CD4-positive, CD25-positive, alpha-beta regulatory T cell (primary cell): Measurements from ENCODE around the gene KAT6B. TPM values are rescaled to one million over a fixed set of nuclear protein-coding genes. Genes with fewer than 3 reads are reported as not detected.

Source experiments
- ATAC-seq, 2 donors: fragments of 150-1000 bp; cut with Tn5 transposase; one replicate each; pipeline ENCODE4 v1.10.0; 2021; ENCODE audit warnings: low read depth in 2 of 2, moderate number of reproducible peaks in 2 of 2, moderate library complexity in 1 of 2
- DNase-seq, 3 donors: peaks; one replicate each; pipeline versions ENCODE4 v3.0.0 to v3.0.0-alpha.2; 2012 to 2022; ENCODE audit warnings: mixed read lengths in 1 of 3
- H3K27ac ChIP-seq: one replicate; pipeline ENCODE4 v1.7.0; 2013; ENCODE audit warnings: mild to moderate bottlenecking, low read length; ENCODE audit not compliant: insufficient read depth, poor library complexity, severe bottlenecking
- H3K27me3 ChIP-seq: one replicate; pipeline ENCODE4 v1.7.0; 2013; ENCODE audit warnings: low read length; ENCODE audit not compliant: control insufficient read depth, insufficient read depth
- H3K36me3 ChIP-seq: one replicate; pipeline ENCODE4 v1.7.0; 2013; ENCODE audit warnings: mild to moderate bottlenecking, low read length, moderate library complexity; ENCODE audit not compliant: control insufficient read depth, insufficient read depth
- H3K4me1 ChIP-seq: 2 replicates; pipeline ENCODE4 v1.7.0; 2013; ENCODE audit warnings: mild to moderate bottlenecking, low read length; ENCODE audit not compliant: insufficient read depth, control insufficient read depth, poor library complexity, severe bottlenecking
- H3K4me3 ChIP-seq: one replicate; pipeline ENCODE4 v1.7.0; 2013; ENCODE audit warnings: low read depth, mild to moderate bottlenecking, low read length, moderate library complexity
- H3K9me3 ChIP-seq, 2 experiments: 1 replicate in 1 of 2; 2 replicates in 1 of 2; pipeline ENCODE4 v1.7.0; 2013; ENCODE audit warnings: low read length in 2 of 2, mild to moderate bottlenecking in 1 of 2, moderate library complexity in 1 of 2; ENCODE audit not compliant: control insufficient read depth in 2 of 2
- H3K27ac Mint-ChIP-seq, 3 donors: one replicate each; pipeline ENCODE4 v1.8.0; 2020 to 2022; ENCODE audit warnings: mild to moderate bottlenecking in 3 of 3, mixed read lengths in 3 of 3, moderate library complexity in 2 of 3
- H3K27me3 Mint-ChIP-seq: one replicate; pipeline ENCODE4 v1.8.0; 2022; ENCODE audit warnings: mild to moderate bottlenecking, mixed read lengths
- H3K36me3 Mint-ChIP-seq: one replicate; pipeline ENCODE4 v1.8.0; 2020; ENCODE audit warnings: mixed read lengths
- H3K4me1 Mint-ChIP-seq, 4 donors: one replicate each; pipeline ENCODE4 v1.8.0; 2020 to 2022; ENCODE audit warnings: mixed read lengths in 4 of 4, mild to moderate bottlenecking in 1 of 4
- H3K4me3 Mint-ChIP-seq, 4 donors: one replicate each; pipeline ENCODE4 v1.8.0; 2020 to 2022; ENCODE audit warnings: mild to moderate bottlenecking in 4 of 4, mixed read lengths in 4 of 4, moderate library complexity in 3 of 4
- H3K9me3 Mint-ChIP-seq, 7 donors: one replicate each; pipeline ENCODE4 v1.8.0; 2020 to 2022; ENCODE audit warnings: mixed read lengths in 7 of 7, mild to moderate bottlenecking in 3 of 7, moderate library complexity in 2 of 7
- polyA plus RNA-seq, 4 donors: library from polyadenylated mRNA; unstranded; fragments of 300-500 nt; fragmentation: Illumina TruSeq; gene quantifications; one replicate each; pipeline ENCODE4 v1.2.3, GENCODE V29; 2021
- total RNA-seq: library from RNA; stranded (reverse); gene quantifications from one replicate; pipeline ENCODE4 v1.2.3, GENCODE V29; 2022

KAT6B gene
- total and polyA plus RNA-seq, 5 donors from 2014 or later = 14.5 to 67.1 (median 16.6) TPM

- H3K4me1 Mint-ChIP-seq = peaks cover 23 to 66% (median 39%) of the 10 kb centered on the region in 4 donors
- Histone ChIP-seq H3K27me3 (no peaks in the 10 kb centered on the region), H3K27ac (no peak overlapping the region), H3K4me1 (peaks cover 16% of the 10 kb centered on the region), H3K9me3 (no peaks in the 10 kb centered on the region), H3K36me3 (no peaks in the 10 kb centered on the region), H3K4me3 (peak overlapping the region; percentile 17)
- peak overlapping the region; percentile 8 to 86 (median 42) for H3K27ac Mint-ChIP-seq
- H3K36me3 Mint-ChIP-seq = peaks cover 3% of the 10 kb centered on the region
- no peaks in the 10 kb centered on the region for H3K27me3 Mint-ChIP-seq
- ATAC-seq (no peak), DNase-seq (no peak)
- H3K9me3 Mint-ChIP-seq = no peaks in the 10 kb centered on the region
- peak overlapping the region in 2 of 4 donors; percentile 9 to 40 for H3K4me3 Mint-ChIP-seq
These were observed 25.4 kb downstream of the KAT6B start for GRCh38 chr10:74851831-74852230.

DNA sequence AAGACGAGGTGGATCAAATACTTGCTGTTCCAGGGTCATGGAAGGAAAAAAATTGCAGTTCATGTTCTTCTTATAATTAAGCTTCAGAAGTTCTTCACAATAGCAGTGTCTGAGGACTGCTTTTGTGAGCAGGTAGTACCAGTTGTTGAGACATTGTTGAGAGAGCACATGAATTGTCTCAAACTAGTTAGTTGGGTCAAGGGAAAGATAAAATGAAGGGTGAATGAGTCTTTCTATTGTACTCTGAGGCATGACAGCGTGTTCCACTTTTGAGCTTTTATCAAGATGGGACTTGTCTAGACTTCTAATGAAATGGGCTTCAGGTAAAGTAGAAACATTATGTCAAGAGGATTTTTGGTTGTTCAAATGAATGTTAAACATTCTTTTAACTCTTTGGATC is 26.0 kb downstream of the KAT6B start:
- Histone ChIP-seq H3K27me3 (no peaks in the 10 kb centered on the region), H3K4me1 (peaks cover 16% of the 10 kb centered on the region), H3K27ac (no peak overlapping the region), H3K36me3 (no peaks in the 10 kb centered on the region), H3K9me3 (no peaks in the 10 kb centered on the region), H3K4me3 (peak overlapping the region; percentile 17)
- ATAC-seq (no peak), DNase-seq (no peak)
- Mint-ChIP-seq H3K4me3 (peak overlapping the region in 2 of 4 donors; percentile 40 to 59), H3K9me3 (no peaks in the 10 kb centered on the region), H3K4me1 (peaks cover 20 to 69% (median 41%) of the 10 kb centered on the region in 4 donors), H3K36me3 (peaks cover 6% of the 10 kb centered on the region), H3K27ac (peak overlapping the region; percentile 8 to 42 (median 28)), H3K27me3 (no peaks in the 10 kb centered on the region)

DNA sequence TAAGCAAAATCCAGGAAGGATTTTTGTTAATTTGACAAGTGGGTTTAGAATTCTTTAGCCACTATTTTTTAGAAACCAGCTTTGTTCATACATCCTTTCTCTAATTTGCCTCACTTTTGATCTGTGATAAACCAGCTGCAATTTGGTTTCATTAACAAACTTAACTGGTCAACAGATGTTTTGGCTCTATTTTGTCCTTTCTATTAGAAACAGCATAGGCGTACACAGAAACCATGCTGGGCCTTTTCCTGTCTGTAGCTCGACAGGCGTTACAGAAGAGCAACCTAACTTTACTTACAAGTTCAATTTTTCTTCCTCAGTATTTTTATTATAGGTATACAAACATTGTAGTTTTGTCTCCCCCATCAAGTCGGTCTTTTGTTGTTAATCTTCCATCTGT is 28.2 kb downstream of the KAT6B start:
- peak overlapping the region; percentile 48 to 72 (median 57) for H3K27ac Mint-ChIP-seq
- peak overlapping the region in 3 of 4 donors; percentile 2 to 63 (median 37) for H3K4me3 Mint-ChIP-seq
- peaks cover 7% of the 10 kb centered on the region for H3K36me3 Mint-ChIP-seq
- Histone ChIP-seq H3K4me1 (peaks cover 16% of the 10 kb centered on the region), H3K36me3 (no peaks in the 10 kb centered on the region), H3K27me3 (no peaks in the 10 kb centered on the region), H3K27ac (peak overlapping the region; percentile 65), H3K9me3 (no peaks in the 10 kb centered on the region), H3K4me3 (peak overlapping the region; percentile 52)
- DNase-seq (peak in 1 of 3 donors; percentile 8), ATAC-seq (no peak)
- peaks cover 20 to 69% (median 41%) of the 10 kb centered on the region in 4 donors for H3K4me1 Mint-ChIP-seq
- H3K27me3 Mint-ChIP-seq = no peaks in the 10 kb centered on the region
- H3K9me3 Mint-ChIP-seq = no peaks in the 10 kb centered on the region

- peaks cover 7% of the 10 kb centered on the region for H3K36me3 Mint-ChIP-seq
- no peaks in the 10 kb centered on the region for H3K9me3 ChIP-seq
- H3K4me3 Mint-ChIP-seq = peak overlapping the region in 3 of 4 donors; percentile 2 to 63 (median 37)
- no peaks in the 10 kb centered on the region for H3K36me3 ChIP-seq
- peaks cover 16% of the 10 kb centered on the region for H3K4me1 ChIP-seq
- H3K4me3 ChIP-seq = peak overlapping the region; percentile 52
- DNase-seq (peak in 1 of 3 donors; percentile 24), ATAC-seq (peak in 1 of 2 donors; percentile 30)
- no peaks in the 10 kb centered on the region for H3K27me3 Mint-ChIP-seq
- H3K27me3 ChIP-seq = no peaks in the 10 kb centered on the region
- peaks cover 20 to 69% (median 42%) of the 10 kb centered on the region in 4 donors for H3K4me1 Mint-ChIP-seq
- H3K27ac ChIP-seq = peak overlapping the region; percentile 65
- H3K9me3 Mint-ChIP-seq = no peaks in the 10 kb centered on the region
- H3K27ac Mint-ChIP-seq = peak overlapping the region; percentile 57 to 72 (median 66)
These were observed 28.6 kb downstream of the KAT6B start for GRCh38 chr10:74855027-74855426.

- Mint-ChIP-seq H3K9me3 (no peaks in the 10 kb centered on the region), H3K4me1 (peaks cover 20 to 65% (median 40%) of the 10 kb centered on the region in 4 donors), H3K27ac (peak overlapping the region; percentile 57 to 72 (median 66)), H3K27me3 (no peaks in the 10 kb centered on the region), H3K4me3 (peak overlapping the region in 1 of 4 donors; percentile 37), H3K36me3 (peaks cover 7% of the 10 kb centered on the region)
- H3K27me3 ChIP-seq = no peaks in the 10 kb centered on the region
- H3K4me3 ChIP-seq = no peak overlapping the region
- H3K4me1 ChIP-seq = peaks cover 16% of the 10 kb centered on the region
- H3K27ac ChIP-seq = no peak overlapping the region
- ATAC-seq = no peak
- no peaks in the 10 kb centered on the region for H3K36me3 ChIP-seq
- H3K9me3 ChIP-seq = no peaks in the 10 kb centered on the region
- DNase-seq = no peak
These were observed 29.0 kb downstream of the KAT6B start for GRCh38 chr10:74855439-74855838.

DNA sequence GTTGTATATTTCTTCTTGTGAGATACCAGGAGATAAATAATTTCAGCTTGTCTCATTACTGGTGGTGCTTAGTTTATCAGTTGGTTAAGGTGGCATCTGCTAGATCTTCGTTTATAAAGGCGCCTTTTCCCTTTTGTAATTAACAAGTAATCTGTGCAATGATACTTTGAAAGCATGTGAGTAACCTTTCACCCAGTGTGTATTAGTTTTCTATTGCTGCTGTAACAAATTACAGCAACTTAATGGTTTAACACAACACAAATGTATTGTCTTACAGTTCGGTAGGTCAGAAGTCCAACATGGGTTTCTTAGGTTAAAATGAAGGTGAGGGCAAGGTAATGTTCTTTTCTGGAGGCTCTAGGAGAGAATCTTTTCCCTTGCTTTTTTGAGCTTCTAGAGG is 30.5 kb downstream of the KAT6B start:
- Mint-ChIP-seq H3K27me3 (no peaks in the 10 kb centered on the region), H3K4me3 (no peak overlapping the region), H3K9me3 (no peaks in the 10 kb centered on the region), H3K27ac (peak overlapping the region; percentile 44 to 56 (median 45)), H3K36me3 (peaks cover 13% of the 10 kb centered on the region), H3K4me1 (peaks cover 22 to 59% (median 38%) of the 10 kb centered on the region in 4 donors)
- peaks cover 16% of the 10 kb centered on the region for H3K4me1 ChIP-seq
- H3K27ac ChIP-seq = no peak overlapping the region
- ATAC-seq (no peak), DNase-seq (no peak)
- no peaks in the 10 kb centered on the region for H3K9me3 ChIP-seq
- no peaks in the 10 kb centered on the region for H3K36me3 ChIP-seq
- no peaks in the 10 kb centered on the region for H3K27me3 ChIP-seq
- no peak overlapping the region for H3K4me3 ChIP-seq

DNA sequence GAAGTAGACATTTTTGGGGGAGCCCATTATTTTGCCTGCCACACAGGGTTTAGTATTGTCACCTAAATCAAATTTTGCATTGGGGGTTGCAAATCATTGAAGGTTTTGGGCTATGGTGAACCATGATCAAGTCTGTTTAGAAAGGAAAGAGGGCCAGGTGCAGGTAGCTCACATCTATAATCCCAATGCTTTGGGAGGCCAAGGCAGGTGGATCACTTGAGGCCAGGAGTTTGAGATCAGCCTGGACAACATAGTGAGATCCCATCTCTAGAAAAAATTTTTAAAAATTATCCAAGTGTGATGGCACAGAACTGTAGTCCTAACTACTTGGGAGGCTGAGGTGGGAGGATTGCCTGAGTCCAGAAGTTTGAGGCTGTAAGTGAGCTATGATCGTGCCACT is 31.2 kb downstream of the KAT6B start:
- DNase-seq (no peak), ATAC-seq (no peak)
- no peaks in the 10 kb centered on the region for H3K9me3 Mint-ChIP-seq
- no peak overlapping the region for H3K27ac Mint-ChIP-seq
- H3K4me1 Mint-ChIP-seq = peaks cover 18 to 56% (median 32%) of the 10 kb centered on the region in 4 donors
- H3K4me3 Mint-ChIP-seq = no peak overlapping the region
- no peaks in the 10 kb centered on the region for H3K27me3 Mint-ChIP-seq
- H3K4me3 ChIP-seq = no peak overlapping the region
- no peaks in the 10 kb centered on the region for H3K9me3 ChIP-seq
- H3K27ac ChIP-seq = no peak overlapping the region
- H3K36me3 Mint-ChIP-seq = peaks cover 13% of the 10 kb centered on the region
- peaks cover 16% of the 10 kb centered on the region for H3K4me1 ChIP-seq
- no peaks in the 10 kb centered on the region for H3K36me3 ChIP-seq
- H3K27me3 ChIP-seq = no peaks in the 10 kb centered on the region

- Histone ChIP-seq H3K9me3 (no peaks in the 10 kb centered on the region), H3K27ac (no peak overlapping the region), H3K27me3 (no peaks in the 10 kb centered on the region), H3K4me1 (peaks cover 9% of the 10 kb centered on the region), H3K4me3 (no peak overlapping the region), H3K36me3 (no peaks in the 10 kb centered on the region)
- no peak for ATAC-seq
- no peak for DNase-seq
- H3K4me3 Mint-ChIP-seq = no peak overlapping the region
- H3K27ac Mint-ChIP-seq = no peak overlapping the region
- H3K9me3 Mint-ChIP-seq = no peaks in the 10 kb centered on the region
- H3K36me3 Mint-ChIP-seq = peaks cover 13% of the 10 kb centered on the region
- H3K4me1 Mint-ChIP-seq = peaks cover 15 to 54% (median 27%) of the 10 kb centered on the region in 4 donors
- H3K27me3 Mint-ChIP-seq = no peaks in the 10 kb centered on the region
These were observed 33.1 kb downstream of the KAT6B start for GRCh38 chr10:74859546-74859945.
